ENCODE data around the gene CCDC136.

DNA sequence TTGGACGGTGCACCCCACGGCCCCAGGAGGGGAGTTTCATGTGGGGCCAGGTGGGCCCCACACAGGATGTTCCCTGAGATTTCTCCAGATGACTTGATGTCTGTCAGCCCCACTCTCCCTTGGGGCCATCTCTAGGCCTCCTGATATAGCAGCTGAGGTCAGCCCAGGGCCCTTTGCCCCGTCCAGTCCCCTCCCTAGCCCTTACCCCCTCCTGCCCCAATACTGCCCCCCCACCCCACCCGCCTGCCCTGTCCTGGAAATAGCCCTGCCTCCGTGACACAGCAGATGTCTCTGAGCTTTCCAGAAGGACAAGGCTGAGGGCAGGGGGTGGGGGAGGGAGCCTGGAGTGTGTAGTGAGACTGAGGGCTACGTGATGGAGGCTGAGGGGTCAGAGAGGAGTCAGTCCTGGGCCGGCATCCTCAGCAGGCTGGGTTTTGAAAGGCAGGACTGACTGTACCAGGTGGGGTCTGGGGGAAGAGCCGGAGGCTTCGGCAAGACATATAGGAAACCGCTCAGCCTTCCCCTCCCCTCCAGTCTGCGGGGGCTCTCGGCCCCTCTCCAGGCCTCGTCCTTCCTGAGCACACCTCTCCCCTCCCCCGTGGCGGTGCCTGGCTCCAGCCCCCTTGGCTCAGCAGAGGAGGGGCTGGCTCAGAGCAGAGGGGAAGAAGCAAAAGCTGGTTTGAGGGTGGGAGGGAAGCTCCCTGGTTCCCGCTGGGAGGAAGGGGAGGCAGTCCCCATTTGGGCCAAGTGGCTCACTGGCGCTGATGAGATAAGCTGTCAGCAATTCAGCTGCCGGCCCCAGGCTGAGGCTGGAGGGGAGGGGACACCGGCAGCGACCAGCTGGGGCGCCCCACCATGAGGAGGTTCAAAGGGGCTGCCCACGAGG is 40.5 kb downstream of the CCDC136 start:
- TF ChIP-seq CTCF (IDR thresholded peaks at IDR 0.05) (no peak), POLR2A (IDR thresholded peaks at IDR 0.05) (no peak)

All from testis (tissue), 2 donors.